HEK293T (cell line): Measurements from ENCODE around the gene TWNK.

Experiments
- CTCF ChIA-PET: fragments of 350-600 bp; formaldehyde crosslinking; extraction: SDS; loops from one replicate; lab custom pipeline; 2021; ENCODE audit warnings: antibody characterized with exemption, inconsistent platforms; lab: Yijun Ruan, JAX
- POLR2A ChIA-PET: fragments of 350-600 bp; formaldehyde crosslinking; extraction: SDS; loops from one replicate; lab custom pipeline; 2020; ENCODE audit warnings: antibody characterized with exemption, inconsistent platforms; lab: Yijun Ruan, JAX
- DNase-seq: peaks from one replicate; pipeline ENCODE4 v3.0.0; 2012; ENCODE audit warnings: mixed read lengths; ENCODE audit errors: extremely low spot score
- ARNT ChIP-seq: fragments of 450-650 bp; IDR thresholded peaks from 2 replicates; pipeline ENCODE4 v1.6.1; 2017; ENCODE audit warnings: mild to moderate bottlenecking
- BHLHE40 ChIP-seq: fragments of 450-650 bp; IDR thresholded peaks from 2 replicates; pipeline ENCODE4 v1.6.1; 2016; ENCODE audit warnings: mild to moderate bottlenecking, moderate library complexity, borderline replicate concordance
- CTBP1 ChIP-seq: fragments of 450-650 bp; IDR thresholded peaks from 2 replicates; pipeline ENCODE4 v1.6.1; 2016; ENCODE audit warnings: borderline replicate concordance
- ELF4 ChIP-seq: fragments of 450-650 bp; IDR thresholded peaks from 2 replicates; pipeline ENCODE4 v1.6.1; 2017; ENCODE audit warnings: antibody characterized with exemption
- FOXA1 ChIP-seq: fragments of 450-650 bp; IDR thresholded peaks from 2 replicates; pipeline ENCODE4 v1.6.1; 2016; ENCODE audit warnings: mild to moderate bottlenecking
- FOXK2 ChIP-seq: fragments of 450-650 bp; IDR thresholded peaks from 2 replicates; pipeline ENCODE4 v1.6.1; 2016; ENCODE audit warnings: mild to moderate bottlenecking
- FOXM1 ChIP-seq: fragments of 450-650 bp; IDR thresholded peaks from 2 replicates; pipeline ENCODE4 v1.6.1; 2017; ENCODE audit warnings: mild to moderate bottlenecking, borderline replicate concordance
- HDGF ChIP-seq: fragments of 450-650 bp; IDR thresholded peaks from 2 replicates; pipeline ENCODE4 v1.6.1; 2017; ENCODE audit warnings: antibody characterized with exemption, borderline replicate concordance
- L3MBTL2 ChIP-seq: fragments of 450-650 bp; conservative IDR thresholded peaks from 2 replicates; pipeline ENCODE4 v1.6.1; 2016; ENCODE audit warnings: mild to moderate bottlenecking
- LEF1 ChIP-seq: fragments of 450-650 bp; IDR thresholded peaks from 2 replicates; pipeline ENCODE4 v1.6.1; 2017; ENCODE audit warnings: mild to moderate bottlenecking, borderline replicate concordance
- NFRKB ChIP-seq: fragments of 450-650 bp; IDR thresholded peaks from 2 replicates; pipeline ENCODE4 v1.6.1; 2016; ENCODE audit warnings: mild to moderate bottlenecking, moderate library complexity
- SP1 ChIP-seq: fragments of 450-650 bp; IDR thresholded peaks from 2 replicates; pipeline ENCODE4 v1.6.1; 2017
- SUZ12 ChIP-seq: fragments of 450-650 bp; IDR thresholded peaks from 2 replicates; pipeline ENCODE4 v1.6.1; 2016; ENCODE audit warnings: mild to moderate bottlenecking
- TARDBP ChIP-seq: fragments of 450-650 bp; IDR thresholded peaks from 2 replicates; pipeline ENCODE4 v1.6.1; 2016
- ZNF384 ChIP-seq: fragments of 450-650 bp; IDR thresholded peaks from 2 replicates; pipeline ENCODE4 v1.6.1; 2016
- TF ChIP-seq, protein P1 (sequence below): fragments of 450-650 bp; IDR thresholded peaks from 2 replicates; pipeline ENCODE4 v1.6.1; 2016

The TWNK gene

GRCh38 chr10:101000915-101001658 lies 13.7 kb downstream of the TWNK start:
- POLR2A ChIA-PET: no interaction called here
- DNase-seq: no peak
- CTCF ChIA-PET: interaction anchor here (1.0 to 2.8 kb wide), 4 partner anchors 10 to 18 kb away, joined by 3 to 12 read pairs (median 6); no protein-coding TSS in a partner anchor
- no peak for TF ChIP-seq FOXM1
- TF ChIP-seq L3MBTL2: no peak
- TF ChIP-seq LEF1: no peak
- TF ChIP-seq BHLHE40: no peak
- no peak for TF ChIP-seq CTBP1
- TF ChIP-seq, protein P1, sequence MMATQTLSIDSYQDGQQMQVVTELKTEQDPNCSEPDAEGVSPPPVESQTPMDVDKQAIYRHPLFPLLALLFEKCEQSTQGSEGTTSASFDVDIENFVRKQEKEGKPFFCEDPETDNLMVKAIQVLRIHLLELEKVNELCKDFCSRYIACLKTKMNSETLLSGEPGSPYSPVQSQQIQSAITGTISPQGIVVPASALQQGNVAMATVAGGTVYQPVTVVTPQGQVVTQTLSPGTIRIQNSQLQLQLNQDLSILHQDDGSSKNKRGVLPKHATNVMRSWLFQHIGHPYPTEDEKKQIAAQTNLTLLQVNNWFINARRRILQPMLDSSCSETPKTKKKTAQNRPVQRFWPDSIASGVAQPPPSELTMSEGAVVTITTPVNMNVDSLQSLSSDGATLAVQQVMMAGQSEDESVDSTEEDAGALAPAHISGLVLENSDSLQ: no peak
- TF ChIP-seq ARNT: no peak
- no peak for TF ChIP-seq SP1
- TF ChIP-seq FOXA1: no peak
- TF ChIP-seq SUZ12: no peak
- TF ChIP-seq NFRKB: no peak
- TF ChIP-seq ELF4: no peak
- no peak for TF ChIP-seq FOXK2

GRCh38 chr10:101001659-101002035 lies 14.3 kb downstream of the TWNK start:
- no peak for DNase-seq
- ChIA-PET CTCF (interaction anchor here (1.0 to 2.8 kb wide), 3 partner anchors 10 to 17 kb away, joined by 5 to 12 read pairs (median 7); no protein-coding TSS in a partner anchor), POLR2A (no interaction called here)
- TF ChIP-seq SUZ12: no peak
- TF ChIP-seq LEF1: no peak
- no peak for TF ChIP-seq FOXM1
- no peak for TF ChIP-seq ZNF384

GRCh38 chr10:101002456-101002855 lies 15.1 kb downstream of the TWNK start:
- no peak for DNase-seq
- no peak for TF ChIP-seq ELF4
- TF ChIP-seq SUZ12: no peak
- TF ChIP-seq LEF1: no peak
- no peak for TF ChIP-seq FOXM1
- TF ChIP-seq NFRKB: no peak
- no peak for TF ChIP-seq L3MBTL2
- no peak for TF ChIP-seq HDGF
- TF ChIP-seq ZNF384: no peak
- no peak for TF ChIP-seq BHLHE40
- no peak for TF ChIP-seq CTBP1
- no peak for TF ChIP-seq ARNT
- TF ChIP-seq FOXA1: no peak
- TF ChIP-seq FOXK2: no peak
- TF ChIP-seq SP1: no peak
- no peak for TF ChIP-seq TARDBP
- ChIA-PET CTCF (interaction anchor here (0.7 to 1.9 kb wide), 3 partner anchors 9 to 16 kb away, joined by 3 to 9 read pairs (median 5); no protein-coding TSS in a partner anchor), POLR2A (interaction anchor here (1.0 to 1.6 kb wide), 2 partner anchors 40 to 59 kb away, joined by 4 read pairs; partner anchors contain the start of gene KAZALD1)

GRCh38 chr10:101003639-101004206 lies 16.4 kb downstream of the TWNK start:
- POLR2A ChIA-PET: interaction anchor here (1.6 kb wide), 1 partner anchor 58 kb away, joined by 4 read pairs; the partner anchor contains the start of gene KAZALD1
- CTCF ChIA-PET: interaction anchor here (0.6 to 1.9 kb wide), 2 partner anchors 8 to 37 kb away, joined by 3 to 9 read pairs; no protein-coding TSS in a partner anchor

DNA sequence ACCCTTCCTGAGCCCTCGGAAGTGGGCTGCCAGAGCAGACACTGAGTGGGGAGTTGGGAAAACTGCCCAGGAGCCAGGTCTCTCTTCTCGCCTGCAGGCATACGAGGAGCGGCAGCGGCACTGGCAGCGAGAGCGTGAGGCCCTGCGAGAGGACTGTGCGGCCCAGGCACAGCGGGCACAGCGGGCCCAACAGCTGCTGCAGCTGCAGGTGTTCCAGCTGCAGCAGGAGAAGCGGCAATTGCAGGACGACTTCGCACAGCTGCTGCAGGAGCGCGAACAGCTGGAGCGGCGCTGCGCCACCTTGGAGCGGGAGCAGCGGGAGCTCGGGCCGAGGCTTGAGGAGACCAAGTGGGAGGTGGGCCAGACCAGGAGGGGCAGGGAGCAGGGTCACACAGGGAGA lies 18.0 kb downstream of the TWNK start:
- ChIA-PET CTCF (no interaction called here), POLR2A (interaction anchor here (1.7 kb wide), 1 partner anchor 18 kb away, joined by 4 read pairs; the partner anchor contains the start of genes MRPL43 and TWNK)
- TF ChIP-seq SP1: no peak
- no peak for TF ChIP-seq LEF1
- TF ChIP-seq TARDBP: no peak
- no peak for TF ChIP-seq FOXM1
- TF ChIP-seq BHLHE40: no peak
- TF ChIP-seq HDGF: no peak
- TF ChIP-seq FOXK2: no peak
- TF ChIP-seq FOXA1: no peak
- no peak for TF ChIP-seq ZNF384
- TF ChIP-seq, protein P1: no peak
- TF ChIP-seq NFRKB: no peak
- TF ChIP-seq ELF4: no peak
- TF ChIP-seq CTBP1: no peak
- TF ChIP-seq ARNT: no peak
- TF ChIP-seq SUZ12: no peak
- TF ChIP-seq L3MBTL2: no peak
- no peak for DNase-seq

More at GRCh38 chr10:101003639-101004206, 16.4 kb downstream of the TWNK start:
- no peak for DNase-seq
- TF ChIP-seq ZNF384 (no peak), NFRKB (no peak), L3MBTL2 (no peak), LEF1 (no peak), BHLHE40 (no peak), ARNT (no peak), SUZ12 (no peak), FOXA1 (no peak), FOXM1 (no peak), TARDBP (no peak), HDGF (no peak)
- TF ChIP-seq, protein P1: no peak
